Measurements from ENCODE around the gene ST6GALNAC1.

ST6GALNAC1 gene

DNA sequence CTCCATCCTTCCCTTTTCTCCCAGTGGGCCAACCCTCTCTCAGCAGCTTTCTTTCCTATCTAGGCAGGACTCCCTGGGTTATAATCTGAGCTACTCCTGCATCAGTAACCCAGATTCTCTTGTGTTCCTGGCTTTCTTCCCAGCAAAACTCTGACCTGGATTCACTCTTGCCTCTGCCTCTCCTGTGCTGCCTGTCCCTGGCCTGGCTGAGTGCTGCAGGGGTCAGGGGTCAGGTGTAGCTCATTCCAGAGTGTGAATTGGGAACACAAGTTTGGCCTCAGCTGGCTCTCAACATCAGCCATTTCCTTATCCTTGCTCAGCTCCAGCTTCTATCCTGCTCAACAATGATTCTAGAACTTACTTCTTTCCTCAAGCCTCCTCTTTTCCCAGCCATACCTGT, 55.4 kb downstream of the ST6GALNAC1 start:
- H3K27ac ChIP-seq, result no peak overlapping the region

DNA sequence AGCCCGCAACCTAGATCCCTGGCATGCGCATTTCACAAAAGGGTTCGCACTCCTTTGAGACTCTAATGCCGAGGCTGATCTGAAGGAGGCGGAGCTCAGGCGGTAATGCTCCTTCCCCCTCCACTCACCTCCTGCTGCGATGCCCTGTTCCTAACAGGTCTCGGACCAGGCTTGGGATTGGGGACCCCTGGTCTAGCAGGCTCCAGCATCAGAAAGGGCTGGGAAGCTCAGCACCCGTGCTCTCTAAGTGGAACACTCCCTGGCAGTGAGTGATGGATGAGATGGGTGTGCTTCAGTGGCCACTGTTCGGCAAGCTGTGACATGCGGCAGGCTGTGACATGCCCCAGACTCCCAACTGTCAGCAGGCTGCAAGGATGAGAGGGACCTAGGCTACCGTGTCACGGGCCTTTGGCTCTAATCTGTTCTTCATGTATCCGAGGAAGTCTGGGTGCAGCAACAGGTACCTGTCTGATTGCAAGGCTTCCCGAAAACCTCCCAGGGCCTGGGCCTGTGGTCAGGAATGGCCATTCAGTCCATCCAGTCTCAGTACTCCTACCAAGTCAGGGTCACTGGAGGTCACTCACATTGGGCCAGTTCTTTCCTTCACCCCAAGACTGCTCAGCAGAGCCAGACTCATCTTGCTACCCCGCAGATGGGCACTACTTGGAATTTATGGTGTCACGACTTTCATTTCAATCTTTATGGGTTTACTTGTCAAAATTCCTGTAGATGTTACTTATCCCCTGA, 56.6 kb downstream of the ST6GALNAC1 start:
- TF ChIP-seq ZFX (IDR thresholded peaks at IDR 0.05; ENCODE audit: borderline replicate concordance) (no peak), CTCF (IDR thresholded peaks at IDR 0.05) (no peak)
- no peak overlapping the region for H3K27ac ChIP-seq

More for the DNA sequence above, 55.4 kb downstream of the ST6GALNAC1 start:
- TF ChIP-seq ZFX (IDR thresholded peaks at IDR 0.05; ENCODE audit: borderline replicate concordance), result no peak
- no peak for TF ChIP-seq CTCF (IDR thresholded peaks at IDR 0.05)

- no peak for TF ChIP-seq ZFX (IDR thresholded peaks at IDR 0.05; ENCODE audit: borderline replicate concordance)
- peak; percentile 52; the same call in 1 of the 2 replicates for TF ChIP-seq CTCF (IDR thresholded peaks at IDR 0.05)
- peak within 1 kb of the TSS; percentile 29 for H3K27ac ChIP-seq
Observed at GRCh38 chr17:76585649-76586593, 57.6 kb downstream of the ST6GALNAC1 start, which contains the start of gene ST6GALNAC2. ST6GALNAC2 (minus strand) TSS chr17:76585860; CDS start chr17:76585808, 52 bp downstream.

DNA sequence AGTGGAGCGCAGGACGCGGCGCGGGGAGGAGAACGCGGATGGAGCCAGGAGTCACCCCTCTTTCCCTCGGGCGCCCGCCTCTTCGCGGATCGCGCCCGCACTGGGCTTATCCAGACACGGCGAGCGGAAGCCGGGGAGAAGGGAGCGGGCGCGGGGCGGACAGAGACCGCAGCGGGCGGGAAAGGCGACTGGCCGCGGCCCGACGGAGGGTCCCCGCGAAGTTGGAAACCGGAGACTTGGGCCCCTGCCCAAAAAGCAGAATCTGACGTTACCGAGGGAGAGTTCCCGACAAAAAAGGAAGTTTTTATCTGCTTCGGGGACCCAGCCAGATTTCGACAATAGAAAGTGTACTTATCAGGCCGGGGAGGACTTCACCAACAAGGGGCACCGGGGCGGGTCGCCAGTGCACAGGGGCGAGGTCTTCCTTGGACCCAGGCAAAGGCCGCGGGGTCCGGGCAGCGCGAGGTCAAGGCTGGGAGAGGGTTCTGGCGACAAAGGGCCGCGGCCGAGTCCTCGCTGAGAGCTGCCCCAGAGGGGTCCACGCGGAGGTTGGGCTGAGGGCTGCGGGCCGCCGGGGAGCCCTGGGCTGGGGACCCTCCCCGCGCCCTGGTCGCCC, 58.4 kb downstream of the ST6GALNAC1 start:
- H3K27ac ChIP-seq, result peak overlapping the region; percentile 29; the same call in 1 of the 2 replicates
- TF ChIP-seq ZFX (IDR thresholded peaks at IDR 0.05; ENCODE audit: borderline replicate concordance), result no peak
- no peak for TF ChIP-seq CTCF (IDR thresholded peaks at IDR 0.05)

GRCh38 chr17:76584427-76585032, 59.0 kb downstream of the ST6GALNAC1 start:
- no peak overlapping the region for H3K27ac ChIP-seq
- no peak for TF ChIP-seq ZFX (IDR thresholded peaks at IDR 0.05; ENCODE audit: borderline replicate concordance)
- TF ChIP-seq CTCF (IDR thresholded peaks at IDR 0.05), result no peak

- no peak for TF ChIP-seq ZFX (IDR thresholded peaks at IDR 0.05; ENCODE audit: borderline replicate concordance)
- TF ChIP-seq CTCF (IDR thresholded peaks at IDR 0.05), result no peak
Observed at GRCh38 chr17:76582660-76583059, 60.9 kb downstream of the ST6GALNAC1 start.

More at GRCh38 chr17:76582660-76583059, 60.9 kb downstream of the ST6GALNAC1 start:
- no peak overlapping the region for H3K27ac ChIP-seq
